Measurements from ENCODE around the gene GTSE1. TPM values are rescaled to one million over a fixed set of nuclear protein-coding genes. Genes with fewer than 3 reads are reported as not detected.
"Not testable (repeated sequence)": the region's sequence is repeated elsewhere in the genome, so short reads cannot be mapped to it uniquely, and the experiment has no call there.

GTSE1 gene
- polyA plus RNA-seq, 10 donors = 6.5 to 15.4 (median 9.0) TPM

GRCh38 chr22:46292173-46292572 is 4.5 kb upstream of the GTSE1 start:
- no peak for DNase-seq

GRCh38 chr22:46292732-46293131 is 3.9 kb upstream of the GTSE1 start:
- no peak for DNase-seq

DNA sequence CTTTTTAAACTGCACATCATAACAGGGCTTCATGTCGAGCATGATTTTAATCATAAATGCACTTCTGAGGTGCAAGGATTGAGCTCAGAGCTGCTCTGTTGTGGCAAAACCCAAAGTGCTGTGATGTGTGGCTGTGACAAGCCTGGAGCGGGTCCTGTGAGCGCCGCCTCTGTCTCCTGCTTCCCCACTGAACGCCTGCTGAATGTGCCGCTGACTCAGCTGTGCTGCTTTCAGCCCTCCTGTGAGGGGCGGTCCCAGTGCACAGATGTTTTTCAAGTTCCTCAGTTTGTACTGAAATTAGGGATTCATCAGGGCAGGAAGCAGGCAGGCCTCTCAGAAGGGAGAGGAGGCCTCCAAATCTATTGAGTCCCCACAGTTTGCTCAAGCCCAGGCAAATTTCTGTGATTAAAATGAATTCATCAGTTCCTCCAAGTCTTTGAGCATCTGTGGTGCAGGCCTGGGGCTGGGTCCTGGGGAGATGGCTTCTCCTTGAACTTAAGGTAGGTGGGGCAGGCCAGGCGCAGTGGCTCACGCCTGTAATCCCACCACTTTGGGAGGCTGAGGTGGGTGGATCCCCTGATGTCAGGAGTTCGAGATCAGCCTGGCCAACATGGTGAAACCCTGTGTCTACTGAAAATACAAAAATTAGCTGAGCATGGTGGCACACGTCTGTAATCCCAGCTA is 3.0 kb upstream of the GTSE1 start:
- peak; percentile 54 to 84 (median 55) for DNase-seq

DNA sequence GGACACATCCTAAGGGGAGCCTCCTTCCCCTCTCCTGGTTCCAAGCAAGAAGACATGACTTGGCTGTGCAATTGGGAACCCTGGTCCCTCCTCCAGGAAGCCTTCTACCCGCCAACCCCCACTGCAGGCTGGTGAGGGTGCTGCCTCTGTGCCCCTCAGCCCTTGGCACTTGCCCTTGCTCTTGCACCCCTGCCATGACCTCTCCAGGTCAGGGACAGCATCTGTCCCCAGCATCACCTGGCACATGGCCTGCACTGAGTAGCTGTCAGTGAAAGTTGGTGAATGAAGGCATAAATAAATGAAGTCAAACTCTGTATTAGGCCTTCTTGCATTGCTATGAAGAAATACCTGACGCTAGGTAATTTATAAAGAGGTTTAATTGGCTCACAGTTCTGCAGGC is 1.9 kb upstream of the GTSE1 start:
- no peak for DNase-seq

GRCh38 chr22:46295277-46295971 is 1.2 kb upstream of the GTSE1 start:
- DNase-seq = no peak

GRCh38 chr22:46297151-46297812 is 612 bp downstream of the GTSE1 start:
- peak in 2 of 3 donors; percentile 27 to 63 for DNase-seq

GRCh38 chr22:46299101-46299500 is 2.4 kb downstream of the GTSE1 start:
- no peak for DNase-seq

- no peak for DNase-seq
Measured at GRCh38 chr22:46300491-46300890, 3.8 kb downstream of the GTSE1 start.

GRCh38 chr22:46303347-46303965 is 6.8 kb downstream of the GTSE1 start:
- no peak for DNase-seq

GRCh38 chr22:46308283-46308988 is 11.8 kb downstream of the GTSE1 start:
- no peak for DNase-seq

GRCh38 chr22:46309526-46310085 is 12.9 kb downstream of the GTSE1 start:
- DNase-seq = no peak

DNA sequence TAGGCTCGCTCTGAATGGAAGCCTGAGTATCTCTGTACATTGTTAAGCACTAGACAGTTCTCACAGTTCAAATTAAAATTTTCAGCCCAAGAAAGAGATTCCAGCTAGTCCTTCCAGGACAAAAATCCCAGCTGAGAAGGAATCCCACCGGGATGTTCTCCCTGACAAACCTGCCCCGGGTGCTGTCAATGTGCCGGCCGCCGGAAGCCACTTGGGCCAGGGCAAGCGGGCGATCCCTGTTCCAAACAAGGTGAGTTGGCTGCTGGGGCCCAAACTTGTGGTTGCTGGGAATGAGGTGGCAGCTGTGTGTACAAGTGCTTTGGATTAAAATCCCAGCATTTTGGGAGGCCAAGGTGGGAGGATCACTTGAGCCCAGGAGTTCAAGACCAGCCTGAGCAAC is 15.4 kb downstream of the GTSE1 start:
- DNase-seq = no peak

GRCh38 chr22:46312848-46313247 is 16.2 kb downstream of the GTSE1 start:
- not testable (repeated sequence) for DNase-seq

- DNase-seq = no peak
Measured at GRCh38 chr22:46315976-46316375, 19.3 kb downstream of the GTSE1 start.

- DNase-seq = no peak
Measured at GRCh38 chr22:46317646-46318045, 21.0 kb downstream of the GTSE1 start.

- DNase-seq = no peak
Measured at GRCh38 chr22:46318576-46318975, 21.9 kb downstream of the GTSE1 start.

DNA sequence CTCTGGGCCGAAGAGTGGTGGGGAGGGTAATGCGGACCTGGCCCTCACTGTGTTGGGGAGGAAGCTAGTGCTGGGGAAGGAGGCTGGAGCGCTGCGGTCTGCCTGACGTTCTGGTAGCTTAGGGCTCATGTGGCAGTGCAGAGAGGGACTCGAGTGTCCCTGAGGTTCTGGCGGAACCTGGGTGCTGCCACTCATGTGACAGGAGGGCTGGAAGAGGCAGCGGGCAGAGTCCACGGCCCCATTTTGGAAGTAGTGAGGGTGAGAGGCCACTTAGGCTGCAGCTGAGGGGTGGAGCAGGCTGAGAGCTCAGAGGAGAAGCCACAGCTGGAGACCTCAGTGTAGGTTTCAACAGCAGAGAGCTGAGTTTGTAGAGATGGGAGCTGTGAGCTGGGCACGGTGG is 22.6 kb downstream of the GTSE1 start:
- no peak for DNase-seq

DNA sequence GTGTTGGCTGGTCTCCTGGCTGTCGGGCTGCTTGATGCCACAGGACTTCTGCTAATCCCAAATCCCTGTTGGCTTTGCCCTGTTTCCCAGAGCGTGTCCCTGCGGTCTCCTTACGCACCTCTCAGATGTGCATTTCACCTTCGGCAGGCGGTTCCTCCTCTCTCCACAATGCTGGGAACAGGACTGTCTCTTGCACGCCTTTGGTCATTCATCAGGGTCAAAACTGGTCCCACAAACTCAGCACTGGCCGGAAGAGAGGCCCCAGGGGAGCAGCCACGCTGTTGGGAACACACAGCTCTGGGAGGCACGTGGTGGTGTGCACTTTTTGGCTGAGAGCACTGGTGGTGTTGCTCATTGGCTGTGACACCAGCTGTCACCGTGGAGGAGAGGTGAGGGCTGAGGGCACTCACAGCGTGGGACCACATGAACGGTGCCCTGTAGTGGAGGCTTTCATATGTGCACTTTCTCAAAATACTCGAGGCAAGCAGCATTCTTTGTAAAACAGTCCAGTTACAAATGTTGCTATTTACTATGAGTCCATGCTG is 23.6 kb downstream of the GTSE1 start:
- DNase-seq = no peak

- no peak for DNase-seq
Measured at GRCh38 chr22:46320716-46321386, 24.2 kb downstream of the GTSE1 start.

- no peak for DNase-seq
Measured at GRCh38 chr22:46322711-46323110, 26.0 kb downstream of the GTSE1 start.

DNA sequence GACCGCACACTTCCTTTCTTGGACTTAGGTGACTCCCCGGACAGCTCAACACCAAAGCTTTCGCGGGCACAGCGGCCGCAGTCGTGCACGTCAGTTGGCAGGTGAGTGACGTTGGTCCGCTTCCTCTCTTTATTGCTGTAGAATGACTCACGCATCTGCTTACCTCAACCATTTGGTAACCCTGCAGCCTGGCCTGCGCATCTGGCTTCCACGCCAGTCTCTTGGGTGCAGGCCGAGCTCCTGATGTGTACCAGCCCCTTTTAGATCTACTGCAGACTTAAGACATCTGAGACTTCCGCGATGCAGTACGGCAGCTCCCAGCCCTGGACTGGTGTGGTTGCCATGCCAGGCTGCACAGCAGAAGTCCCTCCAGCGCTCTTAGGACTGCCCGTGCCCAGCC is 26.5 kb downstream of the GTSE1 start:
- no peak for DNase-seq
